Liver (tissue), 3 donors: ENCODE measurements around the gene SYNDIG1.

ENCODE experiments used
- ATF3 ChIP-seq: IDR thresholded peaks from 2 replicates; pipeline ENCODE4 v1.6.1; 2016; ENCODE audit warnings: antibody characterized with exemption
- CTCF ChIP-seq: fragments of 150-350 bp; IDR thresholded peaks from 2 replicates; pipeline ENCODE4 v1.5.1; 2017; ENCODE audit warnings: improper control_type of control experiment, low read depth, low read length; ENCODE audit not compliant: missing input control
- FOXA1 ChIP-seq: IDR thresholded peaks from 2 replicates; pipeline ENCODE4 v1.6.1; 2016; ENCODE audit warnings: antibody characterized with exemption
- GABPA ChIP-seq, 2 donors: IDR thresholded peaks in 1 of 2; conservative IDR thresholded peaks in 1 of 2; 2 replicates each; pipeline ENCODE4 v1.6.1; 2016; ENCODE audit warnings: antibody characterized with exemption in 2 of 2, mild to moderate bottlenecking in 1 of 2, moderate library complexity in 1 of 2
- HNF4G ChIP-seq: IDR thresholded peaks from 2 replicates; pipeline ENCODE4 v1.6.1; 2016; ENCODE audit warnings: antibody characterized with exemption
- JUND ChIP-seq, 2 donors: IDR thresholded peaks; 2 replicates each; pipeline ENCODE4 v1.6.1; 2016; ENCODE audit warnings: antibody characterized with exemption in 2 of 2
- MAX ChIP-seq: IDR thresholded peaks from 2 replicates; pipeline ENCODE4 v1.6.1; 2016; ENCODE audit warnings: antibody characterized with exemption
- RAD21 ChIP-seq, 2 donors: IDR thresholded peaks; 2 replicates each; pipeline ENCODE4 v1.6.1; 2016; ENCODE audit warnings: antibody characterized with exemption in 2 of 2, mild to moderate bottlenecking in 2 of 2
- REST ChIP-seq: IDR thresholded peaks from 2 replicates; pipeline ENCODE4 v1.6.1; 2016; ENCODE audit warnings: antibody characterized with exemption, mild to moderate bottlenecking
- RXRA ChIP-seq, 2 donors: IDR thresholded peaks; 2 replicates each; pipeline ENCODE4 v1.6.1; 2017 to 2018; ENCODE audit warnings: antibody characterized with exemption in 2 of 2, mild to moderate bottlenecking in 1 of 2
- TAF1 ChIP-seq: conservative IDR thresholded peaks from 2 replicates; pipeline ENCODE4 v1.6.1; 2016; ENCODE audit warnings: antibody characterized with exemption, mild to moderate bottlenecking
- ZBTB33 ChIP-seq: IDR thresholded peaks from 2 replicates; pipeline ENCODE4 v1.6.1; 2016; ENCODE audit warnings: antibody characterized with exemption
- donor health status: healthy.
- donor health status: healthy.

GRCh38 chr20:24497851-24498250, 28.4 kb downstream of the SYNDIG1 start:
- TF ChIP-seq REST, result no peak
- no peak for TF ChIP-seq TAF1
- no peak for TF ChIP-seq ATF3
- no peak for TF ChIP-seq CTCF
- TF ChIP-seq ZBTB33, result no peak
- TF ChIP-seq RAD21 (IDR thresholded peaks at IDR 0.05), result no peak
- TF ChIP-seq MAX, result no peak
- no peak for TF ChIP-seq RXRA (IDR thresholded peaks at IDR 0.05)
- no peak for TF ChIP-seq JUND (IDR thresholded peaks at IDR 0.05)
- TF ChIP-seq GABPA (IDR thresholded peaks at IDR 0.05 in 1 of 2, conservative IDR thresholded peaks at IDR 0.05 in 1 of 2), result no peak
- no peak for TF ChIP-seq HNF4G
- TF ChIP-seq FOXA1, result no peak
